ENCODE results near the gene TXNIP.

The TXNIP gene

GRCh38 chr1:145963265-145964019 lies 32.9 kb downstream of the TXNIP start:
- peak; percentile 36 for DNase-seq

DNA sequence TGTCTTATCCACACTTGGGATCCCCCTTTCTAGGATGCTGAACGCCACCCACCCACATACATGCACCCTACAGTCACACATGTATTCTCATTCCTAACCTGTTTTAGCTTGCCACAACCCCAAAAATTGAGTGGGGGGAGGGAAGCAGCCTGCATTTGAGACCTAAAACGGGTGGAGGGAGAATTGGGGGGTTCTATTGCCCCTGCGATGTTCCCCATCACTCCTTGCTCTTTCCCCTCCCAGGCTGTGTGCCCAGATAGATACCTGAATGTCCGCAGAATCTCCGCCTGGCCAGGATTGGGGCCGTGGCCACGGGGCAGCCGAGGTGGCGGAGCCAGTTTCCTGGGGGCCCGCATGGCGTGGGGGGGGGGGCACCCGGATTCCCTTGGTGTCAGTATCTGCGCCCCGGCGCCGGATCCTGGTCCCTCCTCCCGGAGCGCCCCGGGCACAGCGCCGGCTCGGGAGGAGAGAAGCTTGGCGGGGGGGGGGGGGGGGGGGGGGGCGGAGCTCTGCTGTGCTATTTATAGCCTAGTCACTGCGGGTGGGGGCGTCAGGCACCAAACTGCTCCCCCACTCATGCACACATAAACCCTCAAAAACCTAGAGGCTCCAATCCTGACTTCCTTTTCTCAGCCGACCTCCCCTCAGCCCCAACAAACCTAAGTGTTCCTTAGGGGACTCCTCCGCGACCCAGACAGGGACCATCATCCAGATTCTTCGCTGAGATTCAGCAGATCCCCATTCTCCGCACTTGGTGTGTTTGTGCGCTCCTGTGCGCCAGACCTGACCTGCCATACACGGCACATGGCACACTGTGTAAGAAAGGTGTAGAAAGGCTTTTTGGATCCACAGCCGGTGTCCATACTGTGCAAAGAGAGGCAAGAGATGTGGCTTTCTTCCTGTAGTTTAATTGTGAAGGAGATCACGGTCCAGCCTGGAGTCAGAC lies 33.9 kb downstream of the TXNIP start:
- no peak for DNase-seq

- peak; percentile 59 for DNase-seq
Measured at GRCh38 chr1:145961425-145962156, 34.8 kb downstream of the TXNIP start.

DNA sequence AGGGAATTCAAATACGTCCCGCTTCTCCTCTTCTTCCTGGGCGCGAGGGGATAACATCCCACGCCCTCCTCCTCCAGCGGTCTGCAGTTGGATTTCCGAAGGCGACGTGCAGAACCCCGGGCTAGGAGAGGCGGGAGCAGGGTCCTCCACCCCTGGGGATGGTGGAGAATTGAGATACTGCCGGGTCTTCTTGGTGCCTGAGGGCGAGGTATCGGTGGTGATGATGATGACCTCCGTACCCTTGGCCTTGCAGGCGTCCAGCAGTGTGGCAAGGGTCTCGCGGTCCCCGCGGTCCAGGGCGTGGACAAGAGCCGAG lies 35.3 kb downstream of the TXNIP start:
- DNase-seq, result no peak

DNA sequence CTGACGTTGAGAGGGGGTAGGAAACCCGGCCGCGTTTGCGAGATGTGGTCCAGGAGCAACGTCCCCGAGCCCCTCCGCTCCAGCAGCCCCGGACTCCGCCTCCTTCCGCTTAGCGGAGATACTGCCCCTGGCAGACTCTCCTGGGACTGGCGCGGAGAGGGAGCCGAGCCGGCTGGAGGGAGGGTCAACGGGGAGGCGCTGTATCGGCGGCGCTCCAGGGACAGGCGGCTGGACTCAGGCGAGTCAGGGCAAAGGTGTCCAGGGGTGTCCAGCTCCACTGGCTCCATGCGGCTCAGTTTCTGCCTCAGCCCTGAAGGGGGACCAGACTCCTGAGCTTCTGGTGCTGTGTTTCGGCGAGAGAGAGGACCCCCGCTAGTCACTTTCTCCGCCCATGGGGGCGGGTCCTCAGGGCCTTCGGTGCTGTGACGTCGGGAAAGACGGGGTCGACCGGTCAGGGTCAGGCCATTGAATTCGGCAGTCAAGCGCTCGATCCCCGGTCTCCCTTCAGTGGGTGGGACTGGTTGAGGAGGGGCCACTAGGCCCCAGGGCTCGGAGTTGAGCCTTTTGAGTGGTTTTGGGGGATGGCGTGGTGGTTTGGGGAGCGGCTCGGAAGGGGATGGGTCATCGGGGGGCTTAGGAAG lies 35.8 kb downstream of the TXNIP start:
- DNase-seq, result peak; percentile 81

GRCh38 chr1:145959957-145960467 lies 36.4 kb downstream of the TXNIP start:
- no peak for DNase-seq

DNA sequence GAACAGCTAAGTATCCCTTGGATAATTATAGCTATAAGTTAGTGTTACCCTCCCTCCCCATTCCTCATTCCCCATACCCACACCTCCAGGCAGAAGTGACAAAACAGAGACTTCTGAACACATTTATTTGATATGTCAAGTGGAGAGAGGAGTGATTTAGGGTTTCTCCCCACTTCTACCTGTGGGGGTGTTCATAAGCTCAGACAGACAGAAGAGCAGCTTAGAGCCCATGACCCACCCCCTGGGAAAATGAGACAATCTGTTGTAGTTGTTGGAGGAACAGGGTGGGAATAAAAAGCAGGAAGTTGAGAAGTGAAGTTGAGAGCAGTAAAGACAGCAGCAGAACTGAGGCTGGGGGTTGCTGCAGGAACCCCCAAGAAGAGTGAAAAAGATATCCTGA lies 37.0 kb downstream of the TXNIP start:
- DNase-seq, result no peak

GRCh38 chr1:145958734-145959133 lies 37.6 kb downstream of the TXNIP start:
- DNase-seq, result no peak

DNA sequence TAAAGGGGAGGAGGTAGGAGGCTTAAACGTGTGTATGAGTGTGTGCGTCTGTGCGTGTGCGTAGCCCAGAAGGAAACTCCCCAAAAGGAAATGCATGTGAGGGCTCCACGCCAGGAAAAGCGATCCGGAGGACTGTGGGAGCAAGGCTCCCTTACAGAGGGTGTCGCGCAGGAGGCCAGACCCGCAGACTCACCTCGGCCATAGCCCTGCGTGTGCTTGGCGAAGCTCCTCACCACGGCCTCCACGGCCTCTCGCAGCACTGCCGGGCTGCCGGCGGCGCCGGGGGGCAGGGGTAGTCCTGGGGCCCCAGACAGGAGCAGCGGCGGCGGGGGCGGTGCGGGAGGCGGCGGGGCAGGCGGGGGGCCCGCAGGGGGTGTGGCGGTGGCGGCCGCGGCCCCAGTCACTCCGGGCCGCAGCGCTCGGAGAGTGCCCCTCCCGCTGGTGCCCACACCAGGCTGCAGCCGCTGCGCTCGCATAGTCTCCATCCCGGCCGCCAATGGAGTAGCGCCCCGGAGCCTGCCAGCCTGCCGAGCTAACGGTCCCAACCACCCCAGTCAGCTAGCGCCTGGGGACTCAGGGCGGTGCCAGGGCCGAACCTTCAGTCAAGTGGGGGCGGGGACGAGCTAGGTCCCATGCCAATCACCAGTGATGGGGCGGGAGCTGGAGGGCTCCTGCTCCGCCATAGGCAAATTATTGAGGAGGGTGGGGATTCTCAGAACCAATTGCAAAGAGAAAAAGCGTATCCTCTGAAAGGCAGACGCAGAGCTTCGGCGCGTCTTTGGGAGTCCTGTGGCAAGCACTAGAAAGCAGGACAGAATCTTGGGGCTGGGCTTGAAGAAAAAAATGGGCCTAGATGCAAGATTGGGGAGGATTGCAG lies 38.7 kb downstream of the TXNIP start, which contains the start of gene LIX1L:
TSS of gene LIX1L (minus strand) at position 575 of the 877 bp plus-strand sequence. CDS start at position 485, 90 bp downstream.
- peak; percentile 100 for DNase-seq

GRCh38 chr1:145956781-145957442 lies 39.5 kb downstream of the TXNIP start:
- no peak for DNase-seq

GRCh38 chr1:145956361-145956760 lies 40.0 kb downstream of the TXNIP start:
- no peak for DNase-seq

DNA sequence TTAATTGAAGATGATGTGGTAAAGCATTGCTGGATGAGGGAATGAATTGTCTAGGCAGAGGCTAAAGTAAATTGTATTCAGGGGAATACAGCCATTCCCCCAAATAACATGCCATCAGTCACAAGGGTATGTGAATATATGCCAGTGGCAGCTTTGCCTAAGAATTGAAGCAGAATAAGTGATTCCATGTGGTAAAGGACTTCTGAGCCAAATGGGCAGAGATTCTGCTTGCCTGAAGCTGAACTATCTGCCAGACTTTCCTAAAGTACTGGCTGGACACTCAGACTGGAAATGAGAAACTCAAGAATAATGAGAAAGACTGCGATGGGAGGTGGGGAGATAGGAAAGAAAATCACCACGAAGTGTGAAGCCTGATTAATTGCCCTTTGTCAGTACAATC lies 40.9 kb downstream of the TXNIP start:
- no peak for DNase-seq

- no peak for DNase-seq
Measured at GRCh38 chr1:145953861-145954260, 42.5 kb downstream of the TXNIP start.

- no peak for DNase-seq
Measured at GRCh38 chr1:145952903-145953302, 43.5 kb downstream of the TXNIP start.

DNA sequence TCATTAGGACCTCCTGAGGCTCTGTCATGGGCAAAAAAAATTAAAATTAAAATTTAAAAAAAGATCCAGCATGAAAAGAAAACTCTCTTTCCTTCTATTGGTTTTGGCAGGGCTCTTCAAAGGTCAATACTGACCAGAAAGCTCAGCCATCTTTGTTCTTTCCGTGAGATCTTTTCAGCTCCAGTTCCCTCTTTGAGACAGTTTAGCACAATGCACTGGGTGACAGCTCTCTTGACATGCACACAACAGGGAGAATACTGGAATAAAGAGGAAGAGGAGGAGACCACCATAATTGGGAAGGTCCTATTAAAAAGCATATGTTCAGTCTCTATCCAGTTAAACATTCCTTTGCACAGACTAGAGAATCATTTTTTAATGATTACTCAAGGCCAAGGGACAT lies 44.9 kb downstream of the TXNIP start:
- no peak for DNase-seq

DNA sequence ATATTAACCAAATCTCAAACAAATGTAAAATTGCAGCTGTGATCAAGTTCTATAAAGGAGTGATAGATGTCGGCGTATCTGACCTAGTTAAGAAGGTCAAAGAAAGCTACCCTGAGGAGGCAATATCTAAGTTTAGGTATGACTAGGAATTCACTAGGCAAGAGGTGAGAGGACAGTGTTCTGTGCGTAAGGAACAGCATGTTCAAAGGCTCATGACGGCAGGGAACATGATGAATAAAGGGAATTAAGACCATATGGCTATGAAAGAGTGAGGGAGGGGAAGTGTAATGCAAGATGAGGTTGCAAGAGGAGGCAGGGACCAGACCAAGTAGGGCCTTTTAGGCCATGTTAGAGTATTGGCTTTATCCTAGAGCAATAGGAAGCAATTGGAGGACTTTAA lies 47.2 kb downstream of the TXNIP start:
- no peak for DNase-seq

- DNase-seq, result no peak
Measured at GRCh38 chr1:145947551-145947950, 48.8 kb downstream of the TXNIP start.

DNA sequence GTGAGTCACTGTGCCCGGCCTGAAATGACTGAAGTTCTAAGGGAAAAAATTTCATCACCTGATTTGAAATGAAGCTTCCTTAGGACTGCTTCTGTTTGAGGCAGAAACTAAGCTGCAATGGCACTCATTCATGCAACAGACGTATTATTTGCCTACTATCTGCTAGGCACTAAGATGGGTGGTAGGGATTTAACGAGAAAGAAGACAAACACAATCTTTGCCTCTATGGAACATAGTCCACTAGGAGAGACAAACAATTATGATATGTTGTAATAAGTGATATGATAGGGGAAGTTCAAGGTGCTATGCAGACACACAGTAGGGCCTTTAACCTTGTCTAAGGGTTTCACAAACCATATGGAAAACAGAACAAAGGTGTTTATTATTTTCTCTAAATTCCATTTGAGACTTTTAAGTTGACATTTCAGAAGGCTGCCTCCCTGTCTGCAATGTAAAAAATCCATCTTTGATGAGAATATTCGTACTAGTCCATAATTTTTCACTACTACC lies 49.8 kb downstream of the TXNIP start:
- no peak for DNase-seq

GRCh38 chr1:145944532-145944931 lies 51.8 kb downstream of the TXNIP start:
- no peak for DNase-seq

DNA sequence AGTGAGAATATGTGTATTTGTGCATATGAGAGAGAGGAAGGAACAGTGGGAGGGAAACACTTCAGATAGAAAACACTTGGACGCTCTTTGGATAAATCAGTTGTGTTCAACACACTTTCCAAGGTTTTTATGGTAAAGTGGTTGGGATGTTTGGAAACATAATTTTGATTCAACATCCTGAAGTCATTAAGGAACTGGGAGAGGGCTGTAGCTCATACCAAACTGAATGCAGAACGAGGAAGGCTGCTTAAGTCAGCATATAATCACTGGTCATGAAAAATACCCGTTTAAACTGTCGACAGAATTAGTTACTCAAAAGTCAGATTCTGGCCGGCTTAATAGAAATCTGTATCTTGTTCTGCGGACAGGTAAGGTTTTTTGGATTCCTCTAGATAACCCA lies 53.5 kb downstream of the TXNIP start:
- no peak for DNase-seq

Data from hematopoietic multipotent progenitor cell treated with erythropoietin and hydrocortisone succinate and interleukin-3 and kit ligand, for 6 days (in vitro differentiated cells).